Pancreas (tissue), 10 donors: ENCODE results near the gene PHF19. TPM values are rescaled to one million over a fixed set of nuclear protein-coding genes. Genes with fewer than 3 reads are reported as not detected.

ENCODE experiments used
- ATAC-seq, 4 donors: fragments of 200-7000 bp; cut with Tn5 transposase; one replicate each; pipeline versions ENCODE4 v1.8.0 to v1.9.1; 2020; ENCODE audit warnings: mild to moderate bottlenecking in 4 of 4, moderate library complexity in 4 of 4
- DNase-seq, 6 donors: peaks; one replicate each; pipeline ENCODE4 v3.0.0-alpha.2; 2020
- FAIRE-seq: peaks from 2 replicates; lab custom pipeline; 2012; peaks lifted over from hg19 to GRCh38; lab: Jason Lieb, UNC
- H3K27ac ChIP-seq, 4 donors: fragments of 200-600 bp; sonication (generic); 1 replicate in 3 of 4; 2 replicates in 1 of 4; pipeline versions ENCODE4 v1.5.0 to v1.8.0; 2020
- H3K27me3 ChIP-seq, 4 donors: fragments of 200-600 bp; one replicate each; pipeline ENCODE4 v1.8.0; 2021
- H3K36me3 ChIP-seq, 3 donors: fragments of 200-600 bp; sonication (generic) in 1 of 3; one replicate each; pipeline versions ENCODE4 v1.5.0 to v1.8.0; 2020 to 2021
- H3K4me1 ChIP-seq, 3 donors: fragments of 200-600 bp; one replicate each; pipeline ENCODE4 v1.8.0; 2021
- H3K4me3 ChIP-seq, 4 donors: fragments of 200-600 bp; sonication (generic) in 2 of 4; one replicate each; pipeline versions ENCODE4 v1.5.0 to v1.8.0; 2020 to 2021
- H3K9me3 ChIP-seq, 4 donors: fragments of 200-600 bp; one replicate each; pipeline ENCODE4 v1.8.0; 2021
- WGBS, 2 donors: extraction: QIAGEN DNeasy Blood & Tissue Kit; methylation state at CpG; one replicate each; pipeline ENCODE4 v1.1.7; 2013; 5-methylcytosine and 5-hydroxymethylcytosine counted together
- intact Hi-C, 3 donors: fragments of 100-400 bp; cut with DNase I; formaldehyde crosslinking; loops; one replicate each; pipeline versions ENCODE4 v1.11.1 to v1.14.2; 2022
- polyA plus RNA-seq, 2 donors: library from polyadenylated mRNA; stranded (reverse); fragments of 200-250 nt; gene quantifications; one replicate each; pipeline ENCODE4 v1.2.3, GENCODE V29; 2013
- total RNA-seq, 6 donors: library from RNA; stranded (reverse); fragmentation: NEBNext Ultra II Directional in 4 of 6; extraction: Animal tissue kit (Norgen Biotek cat#: 25700) in 4 of 6; gene quantifications; one replicate each; pipeline versions ENCODE4 v1.2.1 to v1.2.4, GENCODE V29; 2021 to 2023
- TF ChIP-seq, protein P1 (sequence below), 4 donors: fragments of 200-600 bp; sonication (generic) in 3 of 4; IDR thresholded peaks; one replicate each; pipeline versions ENCODE4 v1.5.0 to v1.8.0; 2021; ENCODE audit warnings: antibody characterized with exemption in 4 of 4
- donor health status: healthy with polysubstance abuse.
- donor health status: DM: no; HTN: no; CAD: no; lungs with moderate emphysema.
- donor health status: DM: no; HTN: no; CAD: no.
- donor health status: control.
- donor health status: control.
- donor health status: Bipolar disorder and iron deficiency.
- donor health status: DM: yes; HTN: yes; CAD: no.
- donor health status: DM: no; HTN: no; CAD: no.
- donor health status: DM: no; HTN: no; CAD: no.
- donor health status: DM: yes; HTN: yes; CAD: no.

The PHF19 gene
- total and polyA plus RNA-seq, 8 donors: 2.2 to 7.4 (median 4.4) TPM

DNA sequence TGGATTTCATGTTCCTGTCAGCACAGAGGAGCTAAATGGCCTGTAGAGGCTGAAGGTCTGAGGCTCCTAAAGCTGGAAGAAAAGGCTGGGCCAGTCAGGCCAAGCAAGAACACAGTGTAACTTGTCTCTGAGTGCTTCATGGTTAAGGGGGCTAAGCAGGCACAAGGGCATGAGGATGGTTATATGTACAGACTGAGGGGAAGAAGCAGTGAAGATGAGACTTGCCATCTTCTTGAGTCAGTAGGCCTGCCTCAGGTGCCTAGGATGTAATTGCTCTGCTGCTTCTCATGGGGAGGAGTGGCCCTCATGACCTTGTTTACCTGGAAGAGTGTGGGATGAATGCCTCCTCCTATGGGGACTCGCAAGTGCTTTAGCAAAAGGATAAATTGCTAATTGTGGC, 25.5 kb downstream of the PHF19 start:
- H3K27ac ChIP-seq: no peak overlapping the region
- no peak overlapping the region for H3K4me3 ChIP-seq
- intact Hi-C loops: no loop called here
- TF ChIP-seq, protein P1, sequence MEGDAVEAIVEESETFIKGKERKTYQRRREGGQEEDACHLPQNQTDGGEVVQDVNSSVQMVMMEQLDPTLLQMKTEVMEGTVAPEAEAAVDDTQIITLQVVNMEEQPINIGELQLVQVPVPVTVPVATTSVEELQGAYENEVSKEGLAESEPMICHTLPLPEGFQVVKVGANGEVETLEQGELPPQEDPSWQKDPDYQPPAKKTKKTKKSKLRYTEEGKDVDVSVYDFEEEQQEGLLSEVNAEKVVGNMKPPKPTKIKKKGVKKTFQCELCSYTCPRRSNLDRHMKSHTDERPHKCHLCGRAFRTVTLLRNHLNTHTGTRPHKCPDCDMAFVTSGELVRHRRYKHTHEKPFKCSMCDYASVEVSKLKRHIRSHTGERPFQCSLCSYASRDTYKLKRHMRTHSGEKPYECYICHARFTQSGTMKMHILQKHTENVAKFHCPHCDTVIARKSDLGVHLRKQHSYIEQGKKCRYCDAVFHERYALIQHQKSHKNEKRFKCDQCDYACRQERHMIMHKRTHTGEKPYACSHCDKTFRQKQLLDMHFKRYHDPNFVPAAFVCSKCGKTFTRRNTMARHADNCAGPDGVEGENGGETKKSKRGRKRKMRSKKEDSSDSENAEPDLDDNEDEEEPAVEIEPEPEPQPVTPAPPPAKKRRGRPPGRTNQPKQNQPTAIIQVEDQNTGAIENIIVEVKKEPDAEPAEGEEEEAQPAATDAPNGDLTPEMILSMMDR (IDR thresholded peaks at IDR 0.05): no peak
- peaks cover 0 to 4% (median 0%) of the 10 kb centered on the region in 3 donors for H3K36me3 ChIP-seq
- H3K4me1 ChIP-seq: peaks cover 0 to 4% (median 0%) of the 10 kb centered on the region in 3 donors
- FAIRE-seq: no peak
- DNase-seq: no peak
- ATAC-seq: no peak
- WGBS, 2 donors: 96 to 100% methylated on average over 1 of the region's 1 CpG
- H3K9me3 ChIP-seq: no peaks in the 10 kb centered on the region
- H3K27me3 ChIP-seq: no peaks in the 10 kb centered on the region

DNA sequence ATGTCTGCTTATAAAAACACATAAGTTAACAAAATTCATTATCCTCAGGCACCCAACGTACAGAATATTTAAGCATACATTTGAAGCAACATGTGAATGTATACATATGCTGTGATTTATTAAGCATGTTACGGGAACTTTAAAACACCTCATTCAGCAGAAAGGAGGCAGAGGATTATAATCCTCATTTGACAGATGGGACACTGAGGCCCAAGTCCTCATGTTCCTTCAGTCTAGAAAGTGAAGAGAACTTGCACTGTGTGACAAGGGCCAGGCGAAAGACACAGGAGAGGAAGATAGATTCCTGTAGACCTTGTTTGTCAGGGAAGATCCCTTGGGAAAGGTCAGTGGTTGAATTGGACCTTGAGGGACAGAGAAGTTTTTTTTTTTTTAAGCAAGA, 26.7 kb downstream of the PHF19 start:
- Histone ChIP-seq H3K27ac (no peak overlapping the region), H3K4me1 (peaks cover 0 to 4% (median 0%) of the 10 kb centered on the region in 3 donors), H3K9me3 (no peaks in the 10 kb centered on the region), H3K27me3 (no peaks in the 10 kb centered on the region), H3K4me3 (no peak overlapping the region), H3K36me3 (peaks cover 0 to 4% (median 0%) of the 10 kb centered on the region in 3 donors)
- 95 to 97% methylated on average over 3 of the region's 3 CpGs for WGBS, 2 donors
- TF ChIP-seq, protein P1 (IDR thresholded peaks at IDR 0.05): no peak
- FAIRE-seq: no peak
- ATAC-seq: no peak
- DNase-seq: no peak
- intact Hi-C loops: no loop called here

DNA sequence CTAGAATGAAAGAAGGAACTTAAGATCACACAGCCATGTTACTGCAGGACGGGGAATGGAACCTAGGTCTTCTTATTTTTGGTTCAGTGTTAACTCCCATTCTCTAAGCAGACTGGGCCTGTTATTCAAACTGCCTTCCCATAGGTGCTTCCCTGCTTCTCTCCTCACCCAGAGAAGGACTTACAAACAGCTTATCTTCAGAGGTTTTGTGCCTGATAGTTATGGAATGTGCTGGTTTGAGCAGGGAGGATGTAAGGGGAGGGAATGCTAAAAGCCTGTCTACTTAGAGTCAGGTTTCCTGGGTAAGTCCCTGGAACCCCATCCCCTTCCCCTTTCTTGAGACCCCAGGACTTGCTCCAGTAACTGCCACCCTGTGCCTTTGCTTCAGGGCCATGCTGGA, 30.1 kb downstream of the PHF19 start:
- no peak overlapping the region for H3K27ac ChIP-seq
- TF ChIP-seq, protein P1 (IDR thresholded peaks at IDR 0.05): no peak
- ATAC-seq (no peak), DNase-seq (no peak), FAIRE-seq (no peak)
- peaks cover 0 to 4% (median 0%) of the 10 kb centered on the region in 3 donors for H3K36me3 ChIP-seq
- WGBS, 2 donors: 77 to 96% methylated on average over 1 of the region's 1 CpG
- no peaks in the 10 kb centered on the region for H3K27me3 ChIP-seq
- H3K9me3 ChIP-seq: no peaks in the 10 kb centered on the region
- H3K4me1 ChIP-seq: peaks cover 0 to 6% (median 4%) of the 10 kb centered on the region in 3 donors
- H3K4me3 ChIP-seq: no peak overlapping the region
- intact Hi-C loops: no loop called here

DNA sequence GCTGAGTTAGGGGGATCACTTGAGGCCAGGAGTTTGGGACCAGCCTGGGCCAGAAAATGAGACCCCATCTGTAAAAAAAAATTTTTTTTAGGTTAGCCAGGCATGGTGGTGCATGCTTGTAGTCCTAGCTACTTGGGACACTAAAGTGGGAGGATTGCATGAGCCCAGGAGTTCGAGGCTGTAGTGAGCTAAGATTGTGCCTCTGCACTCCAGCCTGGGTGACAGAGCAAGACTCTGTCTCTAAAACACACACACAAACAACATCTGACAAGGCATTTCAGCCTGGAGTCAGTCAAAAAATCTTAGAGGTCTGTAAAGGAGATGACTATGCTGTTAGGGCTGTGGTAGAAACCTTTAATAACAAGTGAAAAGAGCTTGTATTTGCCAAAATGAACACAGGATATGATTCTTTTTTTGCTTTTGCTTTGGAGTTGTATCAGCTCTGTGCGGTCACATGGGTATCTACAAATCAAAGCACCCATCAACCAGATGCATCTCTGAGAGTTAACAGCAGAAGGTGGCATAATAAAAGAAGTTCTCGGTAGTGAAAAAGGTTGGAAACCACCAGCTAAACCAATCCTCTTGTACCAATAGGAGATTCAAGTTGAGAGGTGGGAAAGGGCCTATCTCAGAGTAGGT, 30.6 kb downstream of the PHF19 start:
- intact Hi-C loops: no loop called here
- no peak overlapping the region for H3K27ac ChIP-seq
- no peak for DNase-seq
- no peak for FAIRE-seq
- WGBS, 2 donors: 88 to 90% methylated on average over 3 of the region's 3 CpGs
- ATAC-seq: no peak
- no peaks in the 10 kb centered on the region for H3K27me3 ChIP-seq
- no peaks in the 10 kb centered on the region for H3K9me3 ChIP-seq
- peaks cover 0 to 6% (median 4%) of the 10 kb centered on the region in 3 donors for H3K4me1 ChIP-seq
- peaks cover 0 to 3% (median 0%) of the 10 kb centered on the region in 3 donors for H3K36me3 ChIP-seq
- TF ChIP-seq, protein P1 (IDR thresholded peaks at IDR 0.05): no peak
- H3K4me3 ChIP-seq: no peak overlapping the region

DNA sequence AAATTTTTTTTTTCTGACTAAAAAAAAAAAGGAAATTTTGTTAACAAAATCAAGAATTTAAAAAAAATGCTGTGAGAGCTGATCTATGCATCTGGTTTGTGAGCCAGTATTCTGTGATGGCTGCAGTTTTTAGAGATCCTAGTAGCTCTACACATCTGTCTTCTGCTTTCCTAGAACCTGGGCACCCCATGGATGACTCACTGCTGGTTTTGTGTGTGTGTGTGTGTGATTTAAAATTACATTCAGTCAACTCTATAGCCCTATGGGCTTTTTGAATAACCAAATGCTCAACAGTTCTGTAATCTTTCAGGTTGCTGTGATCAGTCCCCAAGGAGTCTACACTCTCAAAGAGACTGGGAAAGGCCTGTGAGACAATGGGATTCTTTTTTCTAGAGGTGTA, 31.7 kb downstream of the PHF19 start:
- FAIRE-seq (no peak), ATAC-seq (no peak), DNase-seq (no peak)
- H3K27me3 ChIP-seq: no peaks in the 10 kb centered on the region
- no peaks in the 10 kb centered on the region for H3K36me3 ChIP-seq
- peaks cover 0 to 6% (median 4%) of the 10 kb centered on the region in 3 donors for H3K4me1 ChIP-seq
- TF ChIP-seq, protein P1 (IDR thresholded peaks at IDR 0.05): no peak
- H3K27ac ChIP-seq: no peak overlapping the region
- no peak overlapping the region for H3K4me3 ChIP-seq
- H3K9me3 ChIP-seq: no peaks in the 10 kb centered on the region
- intact Hi-C loops: no loop called here
